HG02610 (cell line): Measurements from ENCODE around the gene PRRT4.

Experiments
- ATAC-seq: cut with Tn5 transposase; IDR thresholded peaks from one replicate; pipeline ENCODE4 v1.9.1; 2021; ENCODE audit warnings: mild to moderate bottlenecking, moderate library complexity; ENCODE audit not compliant: unreplicated experiment

The PRRT4 gene

GRCh38 chr7:128350708-128351295, 10.7 kb downstream of the PRRT4 start:
- ATAC-seq: no peak

GRCh38 chr7:128349466-128349825, 12.0 kb downstream of the PRRT4 start:
- no peak for ATAC-seq

- ATAC-seq: no peak
Measured at GRCh38 chr7:128347647-128348097, 13.8 kb downstream of the PRRT4 start.

- no peak for ATAC-seq
Measured at GRCh38 chr7:128344431-128344774, 17.1 kb downstream of the PRRT4 start.

GRCh38 chr7:128343554-128344430, 17.7 kb downstream of the PRRT4 start, which contains the start of gene RBM28:
TSS of gene RBM28 (minus strand) at chr7:128343908. CDS start at chr7:128343793, 115 bp downstream.
- ATAC-seq: peak; percentile 95

GRCh38 chr7:128341733-128342132, 19.8 kb downstream of the PRRT4 start:
- no peak for ATAC-seq

GRCh38 chr7:128335730-128336129, 25.8 kb downstream of the PRRT4 start:
- no peak for ATAC-seq

- ATAC-seq: no peak
Measured at GRCh38 chr7:128324368-128324680, 37.2 kb downstream of the PRRT4 start.

- no peak for ATAC-seq
Measured at GRCh38 chr7:128323459-128324367, 37.8 kb downstream of the PRRT4 start.

- no peak for ATAC-seq
Measured at GRCh38 chr7:128323040-128323439, 38.5 kb downstream of the PRRT4 start.

GRCh38 chr7:128322040-128322643, 39.3 kb downstream of the PRRT4 start:
- no peak for ATAC-seq

GRCh38 chr7:128321044-128321422, 40.5 kb downstream of the PRRT4 start:
- no peak for ATAC-seq

- ATAC-seq: no peak
Measured at GRCh38 chr7:128318691-128319090, 42.8 kb downstream of the PRRT4 start.

- no peak for ATAC-seq
Measured at GRCh38 chr7:128311013-128311412, 50.5 kb downstream of the PRRT4 start.

- ATAC-seq: no peak
Measured at GRCh38 chr7:128310499-128310898, 51.0 kb downstream of the PRRT4 start.

GRCh38 chr7:128309976-128310375, 51.5 kb downstream of the PRRT4 start:
- ATAC-seq: no peak

- ATAC-seq: no peak
Measured at GRCh38 chr7:128309124-128309523, 52.4 kb downstream of the PRRT4 start.

GRCh38 chr7:128307061-128307460, 54.4 kb downstream of the PRRT4 start:
- ATAC-seq: no peak

GRCh38 chr7:128304212-128304611, 57.3 kb downstream of the PRRT4 start:
- ATAC-seq: no peak

- ATAC-seq: no peak
Measured at GRCh38 chr7:128303643-128304042, 57.8 kb downstream of the PRRT4 start.

- no peak for ATAC-seq
Measured at GRCh38 chr7:128303133-128303532, 58.4 kb downstream of the PRRT4 start.
